ENCODE measurements around the gene CD70. TPM values are rescaled to one million over a fixed set of nuclear protein-coding genes. Genes with fewer than 3 reads are reported as not detected.

Gene CD70
- total and polyA plus RNA-seq, 2 of the 8 experiments (the other 6 are each of a cell fraction or from before 2014, with no cell fraction given) = 1.3 to 12.0 TPM

DNA sequence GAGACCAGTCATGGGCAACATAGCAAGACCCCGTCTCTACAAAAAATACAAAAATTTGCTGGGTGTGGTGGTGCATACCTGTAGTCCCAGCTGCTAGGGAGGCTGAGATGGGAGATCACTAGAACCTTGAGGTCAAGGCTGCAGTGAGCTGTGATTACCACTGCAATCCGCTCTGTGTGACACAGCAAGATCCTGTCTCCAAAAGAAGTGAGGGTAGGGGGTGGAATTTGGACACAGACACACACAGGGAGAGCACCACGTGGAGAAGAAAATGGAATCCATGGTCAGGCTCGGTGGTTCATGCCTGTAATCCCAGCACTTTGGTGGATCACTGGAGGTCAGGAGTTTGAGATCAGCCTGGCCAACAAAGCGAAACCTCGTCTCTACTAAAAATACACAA, 51.4 kb downstream of the CD70 start:
- WGBS, 2 experiments (ENCODE audit: extremely low coverage in 1 of 2, insufficient coverage in 1 of 2, insufficient read length in 1 of 2, insufficient replicate concordance in 2 of 2, low coverage in 1 of 2, low lambda C conversion rate in 2 of 2, missing lambda C conversion rate in 1 of 2) = 80% methylated on average over 6 of the region's 6 CpGs; no CpG with 5 or more reads in 1 of the 2 experiments
- FAIRE-seq = no peak
- CTCF ChIA-PET (ENCODE audit: partially characterized antibody) = interaction anchor here (1.2 kb wide), 1 partner anchor 229 kb away, joined by 3 read pairs; no protein-coding TSS in a partner anchor
- TF ChIP-seq BACH1 (IDR thresholded peaks at IDR 0.05; ENCODE audit: low read length) = no peak

More for the DNA sequence above, 51.4 kb downstream of the CD70 start:
- Histone ChIP-seq H4K91ac (replicated peaks; ENCODE audit: insufficient read length, low read length) (no peak overlapping the region), H3K4me3 (ENCODE audit: extremely low read depth in 1 of 4, insufficient read depth in 2 of 4, low read depth in 3 of 4, low read length in 4 of 4) (no peak overlapping the region), H3K9ac (replicated peaks in 1 of 4; ENCODE audit: extremely low read depth in 1 of 4, low read depth in 3 of 4, low read length in 3 of 4) (no peak overlapping the region), H4K5ac (ENCODE audit: insufficient read length, low read depth, low read length) (no peak overlapping the region), H2BK12ac (ENCODE audit: low read depth, low read length) (no peak overlapping the region), H2BK20ac (ENCODE audit: low read length) (no peak overlapping the region), H3K36me3 (ENCODE audit: control insufficient read depth in 2 of 4, insufficient read depth in 4 of 4, low read length in 3 of 4) (no peaks in the 10 kb centered on the region; a peak in 1 of 8 replicates), H3K79me1 (ENCODE audit: low read depth, low read length) (no peaks in the 10 kb centered on the region), H3K18ac (ENCODE audit: extremely low read depth, low read length) (no peak overlapping the region), H2BK5ac (ENCODE audit: low read depth, low read length) (no peak overlapping the region), H3K27me3 (replicated peaks in 1 of 4; ENCODE audit: control insufficient read depth in 3 of 4, extremely low read depth in 1 of 4, insufficient read depth in 3 of 4, low read length in 3 of 4) (peaks cover 0 to 8% (median 5%) of the 10 kb centered on the region in 4 experiments; a peak in 5 of 7 replicates), H3K23me2 (ENCODE audit: low read depth, low read length) (no peaks in the 10 kb centered on the region), H3K27ac (ENCODE audit: low read depth, low read length) (no peak overlapping the region), H3K4me1 (replicated peaks in 1 of 4; ENCODE audit: control insufficient read depth in 3 of 4, insufficient read depth in 4 of 4, low read length in 3 of 4) (peaks cover 0 to 3% (median 1%) of the 10 kb centered on the region in 4 experiments; a peak in 5 of 7 replicates), H3K79me2 (ENCODE audit: control insufficient read depth in 1 of 2, insufficient read depth in 2 of 2, low read length in 2 of 2) (no peaks in the 10 kb centered on the region), H3K4ac (replicated peaks; ENCODE audit: insufficient read length, low read depth, low read length) (no peak overlapping the region), H3K14ac (ENCODE audit: insufficient read length) (no peak overlapping the region), H2AFZ (ENCODE audit: low read length) (no peak overlapping the region), H2AK5ac (ENCODE audit: low read depth, low read length) (no peak overlapping the region), H3K4me2 (ENCODE audit: insufficient read depth in 1 of 2, low read depth in 2 of 2, low read length in 2 of 2) (no peak overlapping the region), H3K9me3 (ENCODE audit: insufficient read depth in 2 of 2, low read depth in 1 of 2, low read length in 1 of 2) (peaks cover 4 to 9% of the 10 kb centered on the region in 2 experiments; a peak in 2 of 4 replicates), H2BK120ac (replicated peaks; ENCODE audit: low read depth, low read length) (no peak overlapping the region), H2BK15ac (ENCODE audit: low read length) (no peak overlapping the region), H3K56ac (replicated peaks; ENCODE audit: insufficient read length, low read depth, low read length) (no peak overlapping the region), H4K8ac (ENCODE audit: extremely low read depth, insufficient read depth, low read length) (no peak overlapping the region), H4K20me1 (replicated peaks in 1 of 2; ENCODE audit: control insufficient read depth in 1 of 2, insufficient read depth in 2 of 2, low read length in 2 of 2) (no peaks in the 10 kb centered on the region), H3K23ac (ENCODE audit: insufficient read length) (no peak overlapping the region)
- POLR2A ChIA-PET (ENCODE audit: partially characterized antibody) = no interaction called here
- no peak for DNase-seq (ENCODE audit: low read depth in 1 of 2, low spot score in 2 of 2)
